GM06990 (cell line): ENCODE data around the gene SIT1.

Experiments used
- DNase-seq: peaks from one replicate; pipeline ENCODE4 v3.0.0-alpha.2; 2011; ENCODE audit not compliant: insufficient read length; ENCODE audit errors: extremely low read depth
- H3K27me3 ChIP-seq: replicated peaks from 2 replicates; pipeline ENCODE4 v1.6.0; 2011; ENCODE audit warnings: low read length; ENCODE audit not compliant: control insufficient read depth, insufficient read depth
- H3K36me3 ChIP-seq: 2 replicates; pipeline ENCODE4 v1.5.1; 2011; ENCODE audit warnings: low read length; ENCODE audit not compliant: control insufficient read depth, insufficient read depth
- H3K4me3 ChIP-seq: replicated peaks from 2 replicates; pipeline ENCODE4 v1.5.1; 2011; ENCODE audit warnings: low read depth, mild to moderate bottlenecking, control low read depth, low read length
- TF ChIP-seq, protein P1 (sequence below): IDR thresholded peaks from 2 replicates; pipeline ENCODE4 v1.5.1; 2011; ENCODE audit warnings: low read length, control low read depth, mild to moderate bottlenecking, inconsistent platforms; ENCODE audit not compliant: insufficient read depth, poor library complexity, severe bottlenecking

Gene SIT1

DNA sequence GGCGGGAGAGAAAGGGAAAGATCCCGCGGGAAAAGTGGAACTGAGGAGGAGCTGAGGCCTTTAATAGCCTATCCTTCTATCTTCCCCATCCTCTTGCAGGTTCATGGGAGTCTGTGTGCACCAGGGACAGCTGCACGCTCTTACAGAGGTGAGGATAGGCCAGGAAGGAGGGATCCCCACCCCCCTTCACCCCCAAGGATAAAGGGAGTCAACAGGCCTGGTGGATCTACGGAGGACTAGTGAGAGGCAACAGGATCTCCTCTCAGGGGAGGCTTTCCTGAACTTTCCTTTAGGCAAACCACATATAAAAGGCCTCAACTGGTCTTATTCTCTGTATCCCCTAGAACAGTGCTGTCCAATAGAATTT, 44.6 kb downstream of the SIT1 start:
- no peak for DNase-seq

DNA sequence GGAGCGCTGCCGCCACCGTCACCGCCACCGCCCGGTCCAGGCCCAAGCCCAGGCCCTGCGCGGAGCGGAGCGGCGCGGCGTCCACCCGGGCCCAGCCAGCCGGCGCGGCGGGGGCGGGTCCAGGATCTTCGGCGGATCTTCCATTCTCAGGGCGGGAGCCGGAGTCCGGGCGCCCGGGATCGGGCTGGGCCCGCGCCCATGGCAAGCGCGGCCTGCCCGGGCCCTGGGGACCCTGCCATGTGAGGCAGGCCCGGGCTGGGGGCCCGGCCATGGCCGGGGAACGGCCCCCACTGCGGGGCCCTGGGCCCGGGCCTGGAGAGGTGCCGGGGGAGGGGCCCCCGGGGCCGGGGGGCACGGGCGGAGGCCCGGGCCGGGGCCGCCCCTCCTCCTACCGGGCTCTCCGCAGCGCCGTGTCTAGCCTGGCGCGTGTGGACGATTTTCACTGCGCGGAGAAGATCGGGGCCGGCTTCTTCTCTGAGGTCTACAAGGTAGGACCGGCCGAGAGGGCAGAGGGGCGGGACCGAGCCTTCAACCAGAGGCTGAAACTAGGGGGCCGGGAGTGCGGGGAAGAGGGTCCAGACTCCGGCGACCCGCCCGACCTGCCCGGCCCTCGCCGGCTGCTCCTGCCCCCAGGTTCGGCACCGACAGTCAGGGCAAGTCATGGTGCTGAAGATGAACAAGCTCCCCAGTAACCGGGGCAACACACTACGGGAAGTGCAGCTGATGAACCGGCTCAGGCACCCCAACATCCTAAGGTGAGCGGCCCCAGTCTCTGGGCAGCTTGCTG, 45.2 kb downstream of the SIT1 start:
- peak overlapping the region; percentile 65 for H3K4me3 ChIP-seq
- H3K27me3 ChIP-seq = no peaks in the 10 kb centered on the region
- DNase-seq = peak; percentile 49
- peaks cover 7% of the 10 kb centered on the region for H3K36me3 ChIP-seq
- TF ChIP-seq, protein P1, sequence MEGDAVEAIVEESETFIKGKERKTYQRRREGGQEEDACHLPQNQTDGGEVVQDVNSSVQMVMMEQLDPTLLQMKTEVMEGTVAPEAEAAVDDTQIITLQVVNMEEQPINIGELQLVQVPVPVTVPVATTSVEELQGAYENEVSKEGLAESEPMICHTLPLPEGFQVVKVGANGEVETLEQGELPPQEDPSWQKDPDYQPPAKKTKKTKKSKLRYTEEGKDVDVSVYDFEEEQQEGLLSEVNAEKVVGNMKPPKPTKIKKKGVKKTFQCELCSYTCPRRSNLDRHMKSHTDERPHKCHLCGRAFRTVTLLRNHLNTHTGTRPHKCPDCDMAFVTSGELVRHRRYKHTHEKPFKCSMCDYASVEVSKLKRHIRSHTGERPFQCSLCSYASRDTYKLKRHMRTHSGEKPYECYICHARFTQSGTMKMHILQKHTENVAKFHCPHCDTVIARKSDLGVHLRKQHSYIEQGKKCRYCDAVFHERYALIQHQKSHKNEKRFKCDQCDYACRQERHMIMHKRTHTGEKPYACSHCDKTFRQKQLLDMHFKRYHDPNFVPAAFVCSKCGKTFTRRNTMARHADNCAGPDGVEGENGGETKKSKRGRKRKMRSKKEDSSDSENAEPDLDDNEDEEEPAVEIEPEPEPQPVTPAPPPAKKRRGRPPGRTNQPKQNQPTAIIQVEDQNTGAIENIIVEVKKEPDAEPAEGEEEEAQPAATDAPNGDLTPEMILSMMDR = no peak

More for the DNA sequence above, 44.6 kb downstream of the SIT1 start:
- TF ChIP-seq, protein P1 = no peak
- no peaks in the 10 kb centered on the region for H3K27me3 ChIP-seq
- peak overlapping the region; percentile 65 for H3K4me3 ChIP-seq
- peaks cover 7% of the 10 kb centered on the region for H3K36me3 ChIP-seq

DNA sequence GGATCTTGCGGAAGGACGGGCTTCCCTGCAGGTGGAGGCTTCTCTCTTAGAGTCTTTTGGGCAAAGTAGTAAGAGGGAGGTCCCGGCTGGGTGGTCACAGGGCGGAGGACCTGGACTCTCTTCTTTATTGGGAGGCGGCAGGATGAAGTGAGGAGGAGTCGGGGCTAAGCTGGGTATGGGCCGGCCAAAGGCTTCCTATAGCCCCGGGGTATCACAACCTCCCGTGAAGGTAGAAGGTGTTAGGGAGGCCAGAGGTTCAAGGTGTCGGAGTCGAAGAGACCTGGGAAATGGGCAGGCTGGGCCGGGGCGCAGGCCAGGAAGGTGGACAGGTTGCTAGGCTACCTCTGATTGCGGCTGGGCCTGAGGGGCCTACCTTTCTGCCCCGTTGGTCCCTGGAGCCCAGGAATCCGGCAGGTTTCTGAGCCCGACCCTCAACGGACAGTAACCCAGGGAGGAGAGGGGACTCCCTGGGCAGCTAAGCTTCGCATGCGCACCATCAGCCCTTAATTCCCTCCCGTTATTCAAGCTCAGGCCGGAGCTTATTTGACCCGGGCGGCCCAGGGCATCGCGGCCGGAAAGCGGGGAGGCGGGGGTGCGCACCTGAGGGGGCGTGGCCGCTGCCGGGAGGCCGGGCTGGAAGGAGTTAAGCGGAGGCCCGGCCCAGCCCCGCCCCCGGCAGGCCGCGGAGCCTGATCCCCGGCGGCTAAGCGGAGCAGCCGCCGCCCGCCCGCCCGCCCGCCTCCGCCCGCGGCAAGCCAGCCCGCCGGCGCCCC, 46.0 kb downstream of the SIT1 start, which contains the start of gene TESK1:
TSS of gene TESK1 (plus strand) at position 685 of the 773 bp plus-strand sequence. CDS start 358 bp downstream, outside the sequence.
- peak within 1 kb of the TSS; percentile 80 for H3K4me3 ChIP-seq
- TF ChIP-seq, protein P1 = no peak
- no peaks in the 10 kb centered on the region for H3K27me3 ChIP-seq
- H3K36me3 ChIP-seq = peaks cover 7% of the 10 kb centered on the region
- peak; percentile 92 for DNase-seq

DNA sequence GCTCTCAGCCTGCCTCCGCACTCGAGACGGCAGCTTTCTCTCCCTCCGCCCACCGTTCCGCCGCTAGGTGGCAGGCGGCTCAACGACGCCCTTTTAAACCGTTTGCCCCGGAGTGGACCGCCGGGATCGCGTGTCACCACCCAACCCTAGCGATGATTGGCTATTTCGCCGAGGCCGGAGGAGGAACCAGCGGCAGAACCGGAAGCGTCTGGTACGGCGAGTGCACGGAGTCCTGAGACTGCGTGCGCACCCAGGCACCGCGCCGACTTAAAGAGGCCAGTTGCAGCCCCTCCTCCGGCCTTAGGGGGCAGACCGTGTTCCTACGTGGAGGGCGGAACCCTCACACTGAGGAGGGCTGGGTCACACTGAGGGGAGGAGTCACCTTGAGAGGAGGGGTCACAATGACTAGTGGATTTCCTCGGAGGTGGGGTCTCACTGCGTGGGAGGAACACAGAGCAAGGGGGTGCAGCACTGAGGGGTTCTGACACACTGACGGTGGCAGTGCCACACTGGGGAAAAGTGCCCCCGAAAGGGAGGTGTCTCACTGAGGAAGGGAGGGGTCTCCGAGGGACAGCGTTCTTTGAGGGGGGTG, 46.6 kb downstream of the SIT1 start:
- Histone ChIP-seq H3K27me3 (no peaks in the 10 kb centered on the region), H3K36me3 (peaks cover 7% of the 10 kb centered on the region), H3K4me3 (peak overlapping the region; percentile 80)
- TF ChIP-seq, protein P1 = peak; percentile 89
- peak; percentile 98 for DNase-seq

DNA sequence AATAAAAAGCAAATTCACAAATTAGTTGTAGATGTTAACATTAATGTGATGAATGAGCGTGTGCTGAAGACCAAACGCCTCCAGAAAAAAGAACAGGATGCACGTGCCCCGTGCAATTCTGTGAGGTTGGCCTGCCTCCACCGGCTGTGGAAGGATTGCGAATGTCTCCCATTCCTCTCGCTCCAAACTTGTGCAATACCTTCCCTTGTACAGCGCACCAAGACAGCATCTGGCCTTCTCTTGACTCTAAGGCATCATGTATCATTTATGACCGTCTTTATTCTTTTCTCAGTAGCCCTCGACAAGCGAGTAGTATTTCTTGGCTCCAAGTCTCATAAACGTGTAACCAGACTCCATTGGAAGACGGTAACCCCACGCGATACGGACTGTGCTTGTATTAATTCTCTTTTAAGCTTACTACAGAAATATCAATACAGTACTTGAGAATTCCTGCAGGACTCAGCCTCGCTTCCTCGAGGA, 47.2 kb downstream of the SIT1 start:
- Histone ChIP-seq H3K36me3 (peaks cover 5% of the 10 kb centered on the region), H3K4me3 (peak overlapping the region; percentile 31), H3K27me3 (no peaks in the 10 kb centered on the region)
- TF ChIP-seq, protein P1 = no peak
- no peak for DNase-seq
